OCI-LY7 (cell line): ENCODE measurements around the gene NDOR1. TPM values are rescaled to one million over a fixed set of nuclear protein-coding genes. Genes with fewer than 3 reads are reported as not detected.

Experiments used
- BruUV-seq: library from RNA; stranded (reverse); fragments of 400-500 nt; replicated peaks from 2 replicates; lab custom pipeline; 2021; lab: Mats Ljungman, UMichigan
- CTCF ChIA-PET: fragments of 300-600 bp; sonication (Branson Sonifier 250); formaldehyde crosslinking; loops from one replicate; lab custom pipeline; 2022; ENCODE audit warnings: antibody characterized with exemption; ENCODE audit not compliant: unreplicated experiment; lab: Charles Lee
- POLR2A ChIA-PET: fragments of 300-600 bp; sonication (Branson Sonifier 250); formaldehyde crosslinking; loops from one replicate; lab custom pipeline; 2022; ENCODE audit warnings: antibody characterized with exemption; lab: Charles Lee
- DNase-seq: peaks from one replicate; pipeline ENCODE4 v3.0.0-alpha.2; 2015; ENCODE audit warnings: low spot score
- H2AFZ ChIP-seq: fragments of 200-600 bp; sonication (generic), shearing (Covaris generic); 2 replicates; pipeline ENCODE4 v1.6.1; 2014; ENCODE audit warnings: mild to moderate bottlenecking, antibody characterized with exemption, low read length, moderate library complexity
- H3K27ac ChIP-seq: fragments of 200-600 bp; sonication (generic); 2 replicates; pipeline ENCODE4 v1.5.1; 2014; ENCODE audit warnings: mixed run types, low read depth, mild to moderate bottlenecking, moderate library complexity, low read length, inconsistent platforms; ENCODE audit not compliant: poor library complexity, severe bottlenecking
- H3K36me3 ChIP-seq: fragments of 200-600 bp; sonication (generic); 2 replicates; pipeline ENCODE4 v1.6.1; 2014; ENCODE audit warnings: mild to moderate bottlenecking, antibody characterized with exemption, low read length, moderate library complexity, mixed read lengths; ENCODE audit not compliant: insufficient read depth
- H3K4me1 ChIP-seq: fragments of 200-600 bp; sonication (generic); 2 replicates; pipeline ENCODE4 v1.5.1; 2014; ENCODE audit warnings: mild to moderate bottlenecking, low read length; ENCODE audit not compliant: insufficient read depth, poor library complexity, severe bottlenecking
- H3K4me2 ChIP-seq: fragments of 200-600 bp; sonication (generic); 2 replicates; pipeline ENCODE4 v1.6.1; 2014; ENCODE audit warnings: mild to moderate bottlenecking, low read length
- H3K4me3 ChIP-seq: fragments of 200-600 bp; sonication (generic); 2 replicates; pipeline ENCODE4 v1.5.1; 2014; ENCODE audit warnings: mild to moderate bottlenecking, low read depth, low read length; ENCODE audit not compliant: poor library complexity, severe bottlenecking
- H3K79me2 ChIP-seq: fragments of 200-600 bp; sonication (generic); 2 replicates; pipeline ENCODE4 v1.6.1; 2016; ENCODE audit warnings: low read depth, mild to moderate bottlenecking, low read length, moderate library complexity, mixed read lengths; ENCODE audit not compliant: insufficient read depth
- H3K9me2 ChIP-seq: fragments of 200-600 bp; sonication (generic); 2 replicates; pipeline ENCODE4 v1.6.1; 2016; ENCODE audit warnings: mild to moderate bottlenecking, low read length, mixed read lengths; ENCODE audit not compliant: insufficient read depth
- H3K9me3 ChIP-seq: fragments of 200-600 bp; sonication (generic); 2 replicates; pipeline ENCODE4 v1.6.1; 2014; ENCODE audit warnings: mild to moderate bottlenecking, mixed run types, low read length, mixed read lengths
- H4K20me1 ChIP-seq: fragments of 200-600 bp; sonication (generic); 2 replicates; pipeline ENCODE4 v1.6.1; 2014; ENCODE audit warnings: mild to moderate bottlenecking, antibody characterized with exemption, low read length, moderate library complexity, mixed read lengths; ENCODE audit not compliant: insufficient read depth
- EZH2phosphoT487 ChIP-seq: fragments of 200-600 bp; sonication (generic); IDR thresholded peaks from 2 replicates; pipeline ENCODE4 v1.6.1; 2018; ENCODE audit warnings: low read depth, borderline replicate concordance, mild to moderate bottlenecking, mixed run types, antibody characterized with exemption, low read length, moderate library complexity, mixed read lengths
- intact Hi-C: fragments of 100-400 bp; cut with micrococcal nuclease; formaldehyde crosslinking; loops from one replicate; pipeline ENCODE4 v1.10.0; 2022; ENCODE audit not compliant: unreplicated experiment
- total RNA-seq, 2 experiments: library from RNA; depleted of rRNA in 1 of 2; stranded (reverse); fragments of >200 nt in 1 of 2; shearing (Covaris generic) in 1 of 2; gene quantifications; 2 replicates each; pipeline ENCODE4 v1.2.3, GENCODE V29; 2014 to 2022
- TF ChIP-seq, protein P1 (sequence below): fragments of 200-600 bp; sonication (generic); conservative IDR thresholded peaks from 2 replicates; pipeline ENCODE4 v1.5.1; 2014; ENCODE audit warnings: mild to moderate bottlenecking, antibody characterized with exemption, low read length, moderate library complexity, mixed read lengths

NDOR1 gene
- total RNA-seq, 2 experiments from 2014 or later = 30.4 to 61.9 TPM

DNA sequence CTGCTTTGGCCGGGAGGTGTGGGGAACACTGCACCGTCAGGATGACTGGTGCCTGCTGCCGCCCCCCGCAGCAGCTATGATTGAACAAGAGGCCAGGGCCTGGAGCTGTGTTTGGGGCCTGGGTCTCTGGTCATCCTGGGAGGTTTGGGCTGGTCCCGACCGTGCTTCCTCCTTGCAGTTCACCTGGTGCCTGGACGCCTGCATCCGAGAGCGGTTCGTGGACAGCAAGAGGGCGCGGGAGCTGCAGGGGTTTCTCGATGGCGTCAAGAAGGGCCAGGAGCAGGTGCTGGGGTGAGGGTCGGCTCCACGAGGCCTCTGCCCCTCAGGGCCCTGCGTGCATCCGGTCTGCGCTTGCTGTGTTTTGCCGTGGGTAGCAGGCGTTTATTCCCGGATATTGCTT is 58.6 kb downstream of the NDOR1 start:
- peaks cover 60% of the 10 kb centered on the region for H3K36me3 ChIP-seq
- CTCF ChIA-PET = no interaction called here
- no peak overlapping the region for H3K4me3 ChIP-seq
- no peaks in the 10 kb centered on the region for H4K20me1 ChIP-seq
- intact Hi-C loops = no loop called here
- POLR2A ChIA-PET = no interaction called here
- no peak for TF ChIP-seq EZH2phosphoT487
- TF ChIP-seq, protein P1, sequence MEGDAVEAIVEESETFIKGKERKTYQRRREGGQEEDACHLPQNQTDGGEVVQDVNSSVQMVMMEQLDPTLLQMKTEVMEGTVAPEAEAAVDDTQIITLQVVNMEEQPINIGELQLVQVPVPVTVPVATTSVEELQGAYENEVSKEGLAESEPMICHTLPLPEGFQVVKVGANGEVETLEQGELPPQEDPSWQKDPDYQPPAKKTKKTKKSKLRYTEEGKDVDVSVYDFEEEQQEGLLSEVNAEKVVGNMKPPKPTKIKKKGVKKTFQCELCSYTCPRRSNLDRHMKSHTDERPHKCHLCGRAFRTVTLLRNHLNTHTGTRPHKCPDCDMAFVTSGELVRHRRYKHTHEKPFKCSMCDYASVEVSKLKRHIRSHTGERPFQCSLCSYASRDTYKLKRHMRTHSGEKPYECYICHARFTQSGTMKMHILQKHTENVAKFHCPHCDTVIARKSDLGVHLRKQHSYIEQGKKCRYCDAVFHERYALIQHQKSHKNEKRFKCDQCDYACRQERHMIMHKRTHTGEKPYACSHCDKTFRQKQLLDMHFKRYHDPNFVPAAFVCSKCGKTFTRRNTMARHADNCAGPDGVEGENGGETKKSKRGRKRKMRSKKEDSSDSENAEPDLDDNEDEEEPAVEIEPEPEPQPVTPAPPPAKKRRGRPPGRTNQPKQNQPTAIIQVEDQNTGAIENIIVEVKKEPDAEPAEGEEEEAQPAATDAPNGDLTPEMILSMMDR = no peak
- BruUV-seq = no TSS peak
- H2AFZ ChIP-seq = no peak overlapping the region
- no peaks in the 10 kb centered on the region for H3K9me3 ChIP-seq
- peaks cover 29% of the 10 kb centered on the region for H3K4me1 ChIP-seq
- H3K79me2 ChIP-seq = peaks cover 16% of the 10 kb centered on the region; the same call in 1 of the 2 replicates
- DNase-seq = no peak
- H3K4me2 ChIP-seq = no peak overlapping the region
- H3K27ac ChIP-seq = no peak overlapping the region
- no peaks in the 10 kb centered on the region for H3K9me2 ChIP-seq

DNA sequence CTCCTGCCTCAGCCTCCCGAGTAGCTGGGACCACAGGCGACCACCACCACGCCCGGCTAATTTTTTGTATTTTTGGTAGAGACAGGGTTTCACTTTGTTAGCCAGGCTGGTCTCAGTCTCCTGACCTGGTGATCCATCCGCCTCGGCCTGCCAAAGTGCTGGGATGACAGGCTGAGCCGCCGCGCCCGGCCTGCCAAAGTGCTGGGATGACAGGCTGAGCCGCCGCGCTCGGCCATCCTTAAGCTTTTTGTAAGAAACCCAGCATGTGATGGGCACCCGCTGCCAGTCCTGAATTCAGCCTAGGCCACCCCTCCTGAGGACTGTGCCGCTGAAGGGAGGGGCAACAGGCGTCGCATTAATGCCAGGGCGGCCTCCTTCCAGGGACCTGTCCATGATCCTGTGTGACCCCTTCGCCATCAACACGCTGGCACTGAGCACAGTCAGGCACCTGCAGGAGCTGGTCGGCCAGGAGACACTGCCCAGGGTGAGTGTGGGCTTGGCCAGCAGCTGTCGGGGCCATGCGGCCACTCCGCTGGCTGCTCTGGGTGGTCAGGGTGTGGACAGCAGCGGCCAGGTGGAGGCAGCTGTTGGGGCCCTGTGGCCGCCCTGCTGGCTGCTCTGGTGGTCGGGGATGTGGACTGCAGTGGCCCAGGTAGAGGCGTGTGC is 60.1 kb downstream of the NDOR1 start:
- H3K36me3 ChIP-seq = peaks cover 61% of the 10 kb centered on the region
- peaks cover 40% of the 10 kb centered on the region for H3K4me1 ChIP-seq
- H2AFZ ChIP-seq = no peak overlapping the region
- no peak for DNase-seq
- ChIA-PET CTCF (no interaction called here), POLR2A (interaction anchor here (1.1 kb wide), 1 partner anchor 11 kb away, joined by 3 read pairs; no protein-coding TSS in a partner anchor)
- intact Hi-C loops = no loop called here
- H3K79me2 ChIP-seq = peaks cover 18% of the 10 kb centered on the region; the same call in 1 of the 2 replicates
- TF ChIP-seq, protein P1 = no peak
- TF ChIP-seq EZH2phosphoT487 = no peak
- H4K20me1 ChIP-seq = no peaks in the 10 kb centered on the region
- H3K9me2 ChIP-seq = no peaks in the 10 kb centered on the region
- no TSS peak for BruUV-seq
- no peaks in the 10 kb centered on the region for H3K9me3 ChIP-seq
- H3K4me3 ChIP-seq = no peak overlapping the region
- H3K27ac ChIP-seq = no peak overlapping the region
- no peak overlapping the region for H3K4me2 ChIP-seq

DNA sequence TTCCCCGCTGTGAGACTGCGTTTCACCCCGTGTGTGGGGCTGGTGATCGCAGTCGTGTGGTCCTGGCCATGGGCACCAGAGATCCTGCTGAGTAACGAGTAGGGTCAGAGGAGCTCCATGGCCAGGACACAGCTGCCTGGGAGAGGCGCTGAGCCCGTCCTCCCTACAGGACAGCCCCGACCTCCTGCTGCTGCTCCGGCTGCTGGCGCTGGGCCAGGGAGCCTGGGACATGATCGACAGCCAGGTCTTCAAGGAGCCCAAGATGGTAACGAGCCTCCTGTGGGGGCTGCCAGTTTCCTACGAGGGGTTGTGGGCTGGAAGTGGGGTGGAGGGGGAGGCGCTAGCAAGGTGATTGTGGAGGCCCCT is 60.6 kb downstream of the NDOR1 start:
- H3K36me3 ChIP-seq = peaks cover 64% of the 10 kb centered on the region

More for the DNA sequence above, 60.6 kb downstream of the NDOR1 start:
- Histone ChIP-seq H4K20me1 (no peaks in the 10 kb centered on the region), H3K9me2 (no peaks in the 10 kb centered on the region), H3K4me3 (no peak overlapping the region), H3K79me2 (peaks cover 18% of the 10 kb centered on the region; the same call in 1 of the 2 replicates), H3K4me2 (no peak overlapping the region), H3K4me1 (peaks cover 44% of the 10 kb centered on the region), H3K9me3 (no peaks in the 10 kb centered on the region), H2AFZ (no peak overlapping the region), H3K27ac (peak overlapping the region; percentile 90)
- intact Hi-C loops = no loop called here
- POLR2A ChIA-PET = interaction anchor here (1.1 kb wide), 1 partner anchor 12 kb away, joined by 3 read pairs; no protein-coding TSS in a partner anchor
- BruUV-seq = no TSS peak
- TF ChIP-seq, protein P1 = no peak
- TF ChIP-seq EZH2phosphoT487 = no peak
- CTCF ChIA-PET = no interaction called here
- no peak for DNase-seq
